Measurements from ENCODE around the gene ACTN3.

The ACTN3 gene

GRCh38 chr11:66607126-66607834, 60.6 kb downstream of the ACTN3 start:
- TF ChIP-seq CTCF (conservative IDR thresholded peaks at IDR 0.05) (no peak), ZFX (IDR thresholded peaks at IDR 0.05) (no peak)
- H3K27ac ChIP-seq = no peak overlapping the region

- H3K27ac ChIP-seq = no peak overlapping the region
- TF ChIP-seq CTCF (conservative IDR thresholded peaks at IDR 0.05) (no peak), ZFX (IDR thresholded peaks at IDR 0.05) (no peak)
These were observed 63.3 kb downstream of the ACTN3 start for GRCh38 chr11:66609721-66610617.

GRCh38 chr11:66612458-66612857, 65.8 kb downstream of the ACTN3 start:
- no peak overlapping the region for H3K27ac ChIP-seq
- no peak for TF ChIP-seq CTCF (conservative IDR thresholded peaks at IDR 0.05)
- TF ChIP-seq ZFX (IDR thresholded peaks at IDR 0.05) = no peak
